ENCODE results near the gene NIPSNAP2.

NIPSNAP2 gene

GRCh38 chr7:56048763-56049162 lies 84.4 kb downstream of the NIPSNAP2 start:
- peak; percentile 36 for DNase-seq
